SU-DHL-6 (cell line): ENCODE data around the gene PTPN14.

ENCODE experiments used
- CTCF ChIP-seq: fragments of 200-600 bp; sonication (generic); IDR thresholded peaks from one replicate; pipeline ENCODE4 v1.5.1; 2017; ENCODE audit warnings: antibody characterized with exemption, mild to moderate bottlenecking, low read length, moderate library complexity; ENCODE audit not compliant: insufficient read depth, poor library complexity, severe bottlenecking
- EZH2phosphoT487 ChIP-seq: fragments of 200-600 bp; sonication (generic), shearing (Covaris generic); conservative IDR thresholded peaks from 2 replicates; pipeline ENCODE4 v1.6.1; 2018; ENCODE audit warnings: mild to moderate bottlenecking, antibody characterized with exemption, low read length, moderate library complexity, mixed read lengths

GRCh38 chr1:214552174-214552608, 789 bp upstream of the PTPN14 start:
- TF ChIP-seq CTCF: no peak
- TF ChIP-seq EZH2phosphoT487: no peak
